22Rv1 (cell line): Measurements from ENCODE around the gene PARD3B.

ENCODE experiments used
- ZFX ChIP-seq: fragments of 450-650 bp; IDR thresholded peaks from 2 replicates; pipeline ENCODE4 v1.6.1; 2017; ENCODE audit warnings: antibody characterized with exemption, borderline replicate concordance
- TF ChIP-seq, protein P1 (sequence below): fragments of 450-650 bp; IDR thresholded peaks from 2 replicates; pipeline ENCODE4 v1.5.1; 2017; ENCODE audit warnings: mild to moderate bottlenecking

DNA sequence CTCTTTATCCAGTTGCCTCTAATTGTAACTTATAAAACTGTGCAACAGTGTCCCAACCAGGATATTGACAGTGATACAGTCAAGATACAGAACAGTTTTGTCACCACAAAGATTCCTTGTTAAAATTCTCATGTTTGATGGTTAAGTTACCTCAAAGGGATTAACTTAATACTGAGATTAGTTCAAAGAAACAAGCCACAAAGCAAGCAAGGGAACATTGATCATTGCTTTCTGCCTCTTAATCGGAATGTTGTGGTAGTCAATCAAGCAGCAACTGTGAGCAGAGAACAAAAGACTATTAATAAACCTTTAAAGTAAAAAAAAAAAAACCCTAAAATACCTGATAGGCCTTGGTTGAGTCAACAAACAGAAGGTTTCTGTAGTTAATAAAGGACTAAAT, 352.3 kb downstream of the PARD3B start:
- TF ChIP-seq, protein P1, sequence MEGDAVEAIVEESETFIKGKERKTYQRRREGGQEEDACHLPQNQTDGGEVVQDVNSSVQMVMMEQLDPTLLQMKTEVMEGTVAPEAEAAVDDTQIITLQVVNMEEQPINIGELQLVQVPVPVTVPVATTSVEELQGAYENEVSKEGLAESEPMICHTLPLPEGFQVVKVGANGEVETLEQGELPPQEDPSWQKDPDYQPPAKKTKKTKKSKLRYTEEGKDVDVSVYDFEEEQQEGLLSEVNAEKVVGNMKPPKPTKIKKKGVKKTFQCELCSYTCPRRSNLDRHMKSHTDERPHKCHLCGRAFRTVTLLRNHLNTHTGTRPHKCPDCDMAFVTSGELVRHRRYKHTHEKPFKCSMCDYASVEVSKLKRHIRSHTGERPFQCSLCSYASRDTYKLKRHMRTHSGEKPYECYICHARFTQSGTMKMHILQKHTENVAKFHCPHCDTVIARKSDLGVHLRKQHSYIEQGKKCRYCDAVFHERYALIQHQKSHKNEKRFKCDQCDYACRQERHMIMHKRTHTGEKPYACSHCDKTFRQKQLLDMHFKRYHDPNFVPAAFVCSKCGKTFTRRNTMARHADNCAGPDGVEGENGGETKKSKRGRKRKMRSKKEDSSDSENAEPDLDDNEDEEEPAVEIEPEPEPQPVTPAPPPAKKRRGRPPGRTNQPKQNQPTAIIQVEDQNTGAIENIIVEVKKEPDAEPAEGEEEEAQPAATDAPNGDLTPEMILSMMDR: no peak
- no peak for TF ChIP-seq ZFX
